HG03064 (cell line): Measurements from ENCODE around the gene DNASE1L3.
A peak's percentile ranks its signal among the peaks of the same experiment; 100 is the strongest.
"Not testable (repeated sequence)": the region's sequence is repeated elsewhere in the genome, so short reads cannot be mapped to it uniquely, and the experiment has no call there.

Experiments
- ATAC-seq: cut with Tn5 transposase; IDR thresholded peaks from one replicate; pipeline ENCODE4 v1.9.1; 2021; ENCODE audit warnings: low read depth; ENCODE audit not compliant: unreplicated experiment

DNASE1L3 gene

DNA sequence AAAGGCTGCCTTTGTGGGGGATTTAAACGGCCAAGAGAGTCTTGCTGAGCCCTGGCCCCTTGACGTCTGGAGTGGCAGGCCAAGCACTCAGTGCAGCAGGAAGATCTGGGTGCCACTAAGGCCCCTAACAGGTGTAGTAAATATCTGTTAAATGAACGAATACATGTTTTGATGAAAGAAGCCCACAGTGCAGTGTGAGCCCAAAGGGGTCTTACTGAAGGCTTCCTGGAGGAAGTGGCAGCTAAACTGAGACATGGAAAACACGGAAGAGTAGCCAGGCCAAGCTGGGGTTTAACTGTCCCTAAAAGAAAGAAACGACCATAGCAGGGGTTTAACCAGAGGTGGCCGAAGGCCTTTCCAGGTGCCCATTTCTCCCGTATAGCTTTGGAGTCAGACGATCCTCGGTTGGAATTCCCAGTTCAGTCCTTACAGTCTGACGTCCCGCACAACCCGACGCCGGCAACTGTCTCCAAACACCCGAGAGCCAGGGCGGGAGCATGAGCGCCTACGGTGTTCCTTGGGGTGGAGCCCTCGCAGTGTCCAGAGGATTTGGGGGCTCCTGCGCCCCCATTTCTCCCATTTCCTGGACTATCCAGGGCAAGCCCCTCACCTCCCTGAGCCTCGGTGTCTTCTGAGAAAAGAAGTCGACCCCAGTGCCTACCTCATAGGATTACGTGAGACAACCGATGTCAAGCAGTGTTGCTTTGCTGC lies 25.9 kb upstream of the DNASE1L3 start:
- no peak for ATAC-seq

DNA sequence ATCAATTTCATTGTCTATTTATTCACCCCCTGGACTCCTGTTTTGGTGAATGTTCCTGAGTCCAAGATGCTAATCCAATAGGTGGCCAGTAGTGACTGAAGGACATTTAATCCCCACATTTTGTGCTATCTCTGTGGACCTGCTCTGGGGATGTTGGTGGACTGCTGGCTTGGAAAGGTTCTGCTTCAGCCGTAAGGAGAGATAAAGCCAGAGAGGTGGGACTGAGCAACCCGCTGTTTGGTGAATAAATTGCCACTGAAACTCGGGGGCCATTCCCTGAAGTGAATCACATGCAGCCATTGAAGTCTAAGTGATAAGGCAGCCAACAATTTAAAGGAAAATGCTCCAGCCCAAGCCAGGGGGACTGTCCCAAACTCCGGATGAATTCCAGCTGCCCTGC lies 25.2 kb upstream of the DNASE1L3 start:
- no peak for ATAC-seq

- no peak for ATAC-seq
Measured at GRCh38 chr3:58234516-58234931, 23.8 kb upstream of the DNASE1L3 start.

DNA sequence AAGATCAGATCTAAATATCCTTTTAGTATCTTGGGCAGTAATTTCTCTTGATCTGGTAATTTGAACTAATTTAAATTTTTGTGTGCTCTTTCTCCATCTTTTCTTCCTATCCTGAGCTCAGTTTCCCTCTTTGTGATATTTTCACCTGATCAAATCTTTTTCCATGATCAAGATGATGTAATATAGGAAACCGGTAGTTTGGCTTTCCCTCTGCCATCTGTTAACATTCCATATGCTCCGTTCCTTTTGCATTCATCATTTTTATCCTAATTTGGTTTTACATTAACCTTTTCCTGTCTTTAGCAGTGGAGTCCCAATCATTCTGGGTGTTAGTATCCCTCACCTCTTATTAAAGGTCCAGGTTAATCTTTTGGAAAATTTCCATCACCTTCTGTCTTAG lies 20.9 kb upstream of the DNASE1L3 start:
- no peak for ATAC-seq

DNA sequence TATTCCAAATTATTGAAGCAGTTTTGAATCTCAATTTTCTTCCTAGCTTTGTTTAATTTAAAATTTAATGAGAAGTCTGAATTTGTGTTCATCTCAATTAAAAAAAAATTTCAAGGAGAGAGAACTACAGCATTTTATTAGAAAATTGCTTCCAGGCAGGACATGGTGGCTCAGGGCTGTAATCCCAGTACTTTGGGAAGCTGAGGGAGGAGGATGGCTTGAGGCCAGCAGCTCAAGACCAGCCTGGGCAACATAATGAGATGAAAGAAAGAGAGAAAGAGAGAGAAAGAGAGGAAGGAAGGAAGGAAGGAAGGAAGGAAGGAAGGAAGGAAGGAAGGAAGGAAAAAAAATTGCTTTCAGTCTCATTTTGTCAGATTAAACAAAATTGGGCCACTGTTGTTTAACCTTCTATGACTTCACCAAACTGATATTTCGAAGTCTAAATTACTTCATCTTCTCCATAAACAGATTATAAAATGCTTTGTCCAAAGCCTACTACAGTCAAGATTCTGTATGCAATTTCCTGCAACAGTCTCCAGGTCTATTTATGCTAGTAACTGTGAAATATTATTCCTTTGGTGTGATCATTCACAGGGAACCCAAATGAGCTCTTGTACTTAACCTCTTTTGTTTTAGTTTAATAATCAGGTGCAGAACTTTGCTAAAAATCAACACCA lies 20.2 kb upstream of the DNASE1L3 start:
- ATAC-seq: no peak

DNA sequence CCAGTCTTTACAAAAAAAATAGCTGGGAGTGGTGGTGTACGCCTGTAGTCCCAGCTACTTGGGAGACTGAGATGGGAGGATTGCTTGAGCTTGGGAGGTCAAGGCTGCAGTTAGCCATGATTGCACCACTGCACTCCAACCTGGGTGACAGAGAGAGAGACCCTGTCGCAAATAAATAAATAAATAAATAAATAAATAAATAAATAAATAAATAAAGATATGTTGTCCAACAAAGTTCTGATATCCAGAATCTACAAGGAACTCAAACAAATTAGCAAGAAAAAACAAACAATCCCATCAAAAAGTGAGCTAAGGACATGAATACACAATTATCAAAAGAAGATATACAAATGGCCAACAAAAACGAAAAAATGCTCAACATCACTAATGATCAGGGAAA lies 17.2 kb upstream of the DNASE1L3 start:
- ATAC-seq: not testable (repeated sequence)

- ATAC-seq: no peak
Measured at GRCh38 chr3:58223855-58224254, 13.1 kb upstream of the DNASE1L3 start.

- no peak for ATAC-seq
Measured at GRCh38 chr3:58222161-58222724, 11.5 kb upstream of the DNASE1L3 start.

DNA sequence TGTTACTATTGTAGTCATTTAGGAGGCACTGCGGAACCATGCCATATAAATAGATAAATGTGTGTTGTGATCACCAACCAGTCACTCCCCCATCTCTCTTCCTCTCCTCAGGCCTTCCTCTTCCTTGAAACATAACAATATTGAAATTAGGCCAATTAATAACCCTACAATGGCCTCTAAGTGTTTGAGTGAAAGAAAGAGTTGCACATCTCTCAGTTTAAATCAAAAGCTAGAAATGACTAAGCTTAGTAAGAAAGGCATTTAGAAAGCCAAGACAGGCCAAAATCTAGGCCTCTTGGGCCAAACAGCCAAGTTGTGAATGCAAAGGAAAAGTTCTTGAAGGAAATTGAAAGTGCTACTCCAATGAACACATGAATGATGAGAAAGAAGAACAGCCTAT lies 8.1 kb upstream of the DNASE1L3 start:
- ATAC-seq: no peak

GRCh38 chr3:58217209-58217811 lies 6.5 kb upstream of the DNASE1L3 start:
- no peak for ATAC-seq

- no peak for ATAC-seq
Measured at GRCh38 chr3:58216496-58217195, 5.9 kb upstream of the DNASE1L3 start.

- peak; percentile 4 for ATAC-seq
Measured at GRCh38 chr3:58215317-58216025, 4.7 kb upstream of the DNASE1L3 start.

DNA sequence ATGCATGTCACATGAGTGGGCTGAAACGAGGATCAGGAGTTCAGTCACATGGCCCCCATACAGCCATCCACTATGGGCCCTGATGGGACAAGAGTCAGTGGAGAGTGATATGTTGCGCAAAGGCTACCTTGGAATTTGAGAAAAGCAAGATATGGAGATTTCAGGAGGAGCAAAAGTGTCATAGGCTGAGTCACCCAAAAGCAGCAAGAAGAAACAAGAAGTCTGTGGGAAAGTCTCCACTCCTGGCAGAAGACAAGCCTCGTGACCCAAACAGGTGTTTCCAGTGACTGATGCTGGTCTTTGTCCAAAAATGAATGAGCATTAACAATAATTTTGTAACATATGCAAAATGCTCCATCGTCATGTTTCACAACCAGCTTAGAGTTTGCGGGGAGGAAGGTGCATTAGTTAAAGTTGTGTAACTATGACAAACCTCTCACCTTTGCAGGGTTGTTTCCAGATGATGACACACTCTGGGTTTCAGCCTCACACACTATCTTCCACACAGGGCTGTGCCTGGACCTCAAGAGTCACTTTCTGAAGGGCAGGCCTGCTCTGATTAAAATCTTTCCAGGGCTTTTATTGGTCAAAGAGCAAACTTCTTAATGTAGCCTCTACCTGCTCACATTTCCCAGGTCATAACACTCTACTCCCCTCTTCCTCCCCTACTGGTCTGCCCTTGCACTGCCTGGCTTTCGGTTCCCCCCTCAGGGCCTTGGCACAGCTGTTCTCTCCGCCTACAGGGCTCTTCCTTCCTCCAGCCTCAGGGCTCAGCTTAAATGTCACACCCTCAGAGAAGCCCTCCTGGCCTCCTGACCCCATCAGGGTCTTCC lies 3.9 kb upstream of the DNASE1L3 start:
- peak; percentile 77 for ATAC-seq

- no peak for ATAC-seq
Measured at GRCh38 chr3:58209933-58210332, 839 bp downstream of the DNASE1L3 start.

DNA sequence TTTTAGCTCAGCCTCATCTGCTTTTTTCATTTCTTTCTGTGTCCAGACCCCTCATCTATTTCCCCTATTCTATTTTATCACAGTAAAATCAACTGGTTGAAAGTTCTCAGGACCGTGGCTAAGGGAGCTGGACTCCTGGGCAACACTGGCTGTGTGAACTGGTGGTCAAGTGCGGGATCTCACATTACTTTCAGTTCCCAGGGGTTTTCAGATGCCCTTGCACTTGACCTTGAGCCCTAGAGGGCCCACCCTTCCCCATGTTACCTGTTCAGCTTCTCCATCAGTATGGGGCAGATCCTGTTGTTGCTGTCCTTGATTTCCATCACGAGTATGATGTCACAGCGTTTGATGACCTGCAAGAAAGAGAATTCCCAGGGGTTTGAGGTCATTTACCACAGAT lies 2.8 kb downstream of the DNASE1L3 start:
- ATAC-seq: no peak

DNA sequence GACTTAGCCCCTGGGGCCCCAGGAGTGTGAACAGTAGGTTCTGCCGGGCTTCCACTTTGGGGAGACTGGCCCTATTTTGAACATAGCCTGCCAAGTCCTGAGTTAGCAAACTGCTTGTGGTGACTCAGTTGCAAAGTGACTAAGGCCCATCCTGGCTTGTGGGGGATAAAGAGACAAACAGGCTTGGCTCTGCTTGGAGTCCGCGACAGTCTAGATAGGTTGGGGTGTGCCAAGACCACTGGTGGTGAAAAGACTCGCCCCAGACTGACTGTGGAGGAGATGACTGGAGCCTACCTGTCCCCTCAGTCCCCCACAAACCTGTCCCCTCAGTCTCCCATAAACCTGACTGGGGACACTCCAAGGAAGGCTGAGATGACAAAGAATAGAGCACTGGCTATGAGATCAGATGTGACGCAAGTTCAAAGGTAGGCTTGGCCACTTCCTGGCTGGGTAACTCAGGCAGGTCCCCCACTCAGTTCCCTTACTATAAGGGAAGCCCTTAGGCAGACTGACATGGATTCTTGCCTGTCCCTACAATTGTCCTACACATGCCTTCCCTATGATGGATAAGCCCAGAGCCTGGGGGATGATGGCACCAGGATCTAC lies 4.3 kb downstream of the DNASE1L3 start:
- no peak for ATAC-seq

DNA sequence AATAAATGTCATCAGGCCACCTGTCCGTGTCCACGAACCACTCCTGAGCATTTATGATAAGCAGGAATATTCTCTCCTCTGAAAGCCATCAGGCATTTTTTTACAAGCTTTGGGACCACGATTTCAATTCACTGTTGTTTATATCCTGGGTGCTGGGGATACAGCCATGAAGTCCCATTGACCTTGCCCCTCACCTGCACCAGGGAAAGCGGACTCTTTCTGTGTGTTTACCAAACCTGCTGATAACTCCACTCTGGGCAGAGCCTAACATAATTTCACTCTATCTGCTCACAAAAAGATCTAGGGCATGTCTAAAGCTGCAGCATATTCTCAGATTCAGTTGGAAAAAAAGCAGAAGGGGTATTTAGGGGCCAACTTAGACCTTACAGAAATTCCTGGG lies 4.8 kb downstream of the DNASE1L3 start:
- no peak for ATAC-seq

DNA sequence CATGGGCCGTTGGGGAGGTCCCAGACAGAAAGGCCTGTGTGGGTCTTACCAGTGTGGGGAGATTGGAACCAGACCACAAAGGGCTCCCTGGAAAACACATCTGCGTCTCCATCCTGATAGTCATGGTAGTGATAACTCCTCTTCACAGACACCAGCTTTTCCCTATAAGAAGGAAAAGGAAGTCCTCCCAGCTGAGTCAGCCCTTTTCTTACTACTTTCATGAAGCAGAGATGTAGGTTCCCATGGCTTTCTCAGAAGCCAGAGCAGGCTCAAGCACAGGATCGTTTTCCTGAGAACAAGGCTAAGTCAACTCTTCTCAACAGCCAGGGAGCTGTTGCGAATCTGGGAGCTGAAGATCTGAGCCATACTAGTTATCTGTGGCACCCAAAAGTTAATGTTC lies 6.1 kb downstream of the DNASE1L3 start:
- no peak for ATAC-seq

DNA sequence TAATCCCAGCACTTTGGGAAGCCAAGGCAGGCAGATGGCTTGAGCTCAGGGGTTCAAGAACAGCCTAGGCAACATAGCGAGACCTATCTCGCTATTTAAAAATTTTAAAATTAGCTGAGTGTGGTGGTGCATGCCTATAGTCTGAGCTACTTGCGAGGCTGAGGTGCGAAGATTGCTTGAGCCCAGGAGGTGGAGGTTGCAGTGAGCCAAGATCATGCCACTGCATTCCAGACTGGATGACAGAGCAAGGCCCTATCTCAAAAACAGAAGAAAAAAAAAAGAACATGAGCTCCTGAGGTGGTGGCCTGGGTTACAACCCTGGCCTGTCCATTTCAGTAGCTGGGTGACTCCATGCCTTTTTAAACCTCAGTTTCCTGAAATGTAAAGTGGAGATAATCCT lies 7.2 kb downstream of the DNASE1L3 start:
- no peak for ATAC-seq
